Measurements from ENCODE around the gene TMEM140.

Gene TMEM140

GRCh38 chr7:135159359-135160085 lies 11.7 kb downstream of the TMEM140 start:
- no peaks in the 10 kb centered on the region for H3K4me1 ChIP-seq (ENCODE audit: control insufficient read depth, low read depth, low read length)
- no peaks in the 10 kb centered on the region for H3K36me3 ChIP-seq (ENCODE audit: control insufficient read depth, low read depth, low read length)
- H3K27ac ChIP-seq (ENCODE audit: low read length) = no peak overlapping the region
- H3K9ac ChIP-seq (ENCODE audit: low read length) = no peak overlapping the region
- peaks cover 10% of the 10 kb centered on the region for H3K9me3 ChIP-seq (ENCODE audit: control insufficient read depth, low read depth, low read length)
- H3K27me3 ChIP-seq (ENCODE audit: control insufficient read depth, insufficient read depth, low read length) = no peaks in the 10 kb centered on the region
- no peak overlapping the region for H3K4me3 ChIP-seq (ENCODE audit: low read length)

GRCh38 chr7:135160098-135160857 lies 12.4 kb downstream of the TMEM140 start:
- H3K4me3 ChIP-seq (ENCODE audit: low read length) = no peak overlapping the region
- no peak overlapping the region for H3K27ac ChIP-seq (ENCODE audit: low read length)
- H3K27me3 ChIP-seq (ENCODE audit: control insufficient read depth, insufficient read depth, low read length) = no peaks in the 10 kb centered on the region
- peaks cover 10% of the 10 kb centered on the region for H3K9me3 ChIP-seq (ENCODE audit: control insufficient read depth, low read depth, low read length)
- H3K9ac ChIP-seq (ENCODE audit: low read length) = no peak overlapping the region
- H3K4me1 ChIP-seq (ENCODE audit: control insufficient read depth, low read depth, low read length) = no peaks in the 10 kb centered on the region
- H3K36me3 ChIP-seq (ENCODE audit: control insufficient read depth, low read depth, low read length) = peaks cover 4% of the 10 kb centered on the region

- Histone ChIP-seq H3K4me1 (ENCODE audit: control insufficient read depth, low read depth, low read length) (no peaks in the 10 kb centered on the region), H3K36me3 (ENCODE audit: control insufficient read depth, low read depth, low read length) (peaks cover 12% of the 10 kb centered on the region), H3K9me3 (ENCODE audit: control insufficient read depth, low read depth, low read length) (peaks cover 5% of the 10 kb centered on the region), H3K9ac (ENCODE audit: low read length) (no peak overlapping the region), H3K27ac (ENCODE audit: low read length) (no peak overlapping the region), H3K27me3 (ENCODE audit: control insufficient read depth, insufficient read depth, low read length) (no peaks in the 10 kb centered on the region), H3K4me3 (ENCODE audit: low read length) (no peak overlapping the region)
Measured at GRCh38 chr7:135160858-135161653, 13.2 kb downstream of the TMEM140 start.

- Histone ChIP-seq H3K9ac (ENCODE audit: low read length) (no peak overlapping the region), H3K4me1 (ENCODE audit: control insufficient read depth, low read depth, low read length) (no peaks in the 10 kb centered on the region), H3K27ac (ENCODE audit: low read length) (no peak overlapping the region), H3K9me3 (ENCODE audit: control insufficient read depth, low read depth, low read length) (peaks cover 4% of the 10 kb centered on the region), H3K4me3 (ENCODE audit: low read length) (no peak overlapping the region), H3K36me3 (ENCODE audit: control insufficient read depth, low read depth, low read length) (peaks cover 16% of the 10 kb centered on the region), H3K27me3 (ENCODE audit: control insufficient read depth, insufficient read depth, low read length) (no peaks in the 10 kb centered on the region)
Measured at GRCh38 chr7:135161669-135162068, 13.8 kb downstream of the TMEM140 start.

GRCh38 chr7:135162382-135163001 lies 14.6 kb downstream of the TMEM140 start:
- peaks cover 4% of the 10 kb centered on the region for H3K9me3 ChIP-seq (ENCODE audit: control insufficient read depth, low read depth, low read length)
- no peaks in the 10 kb centered on the region for H3K4me1 ChIP-seq (ENCODE audit: control insufficient read depth, low read depth, low read length)
- H3K27ac ChIP-seq (ENCODE audit: low read length) = no peak overlapping the region
- H3K9ac ChIP-seq (ENCODE audit: low read length) = no peak overlapping the region
- H3K36me3 ChIP-seq (ENCODE audit: control insufficient read depth, low read depth, low read length) = peaks cover 24% of the 10 kb centered on the region
- no peaks in the 10 kb centered on the region for H3K27me3 ChIP-seq (ENCODE audit: control insufficient read depth, insufficient read depth, low read length)
- H3K4me3 ChIP-seq (ENCODE audit: low read length) = no peak overlapping the region

- H3K36me3 ChIP-seq (ENCODE audit: control insufficient read depth, low read depth, low read length) = peaks cover 36% of the 10 kb centered on the region
- no peaks in the 10 kb centered on the region for H3K27me3 ChIP-seq (ENCODE audit: control insufficient read depth, insufficient read depth, low read length)
- H3K9me3 ChIP-seq (ENCODE audit: control insufficient read depth, low read depth, low read length) = peaks cover 4% of the 10 kb centered on the region
- H3K4me1 ChIP-seq (ENCODE audit: control insufficient read depth, low read depth, low read length) = no peaks in the 10 kb centered on the region
- H3K4me3 ChIP-seq (ENCODE audit: low read length) = no peak overlapping the region
- H3K9ac ChIP-seq (ENCODE audit: low read length) = no peak overlapping the region
- no peak overlapping the region for H3K27ac ChIP-seq (ENCODE audit: low read length)
Measured at GRCh38 chr7:135164357-135165061, 16.6 kb downstream of the TMEM140 start.

- no peak overlapping the region for H3K9ac ChIP-seq (ENCODE audit: low read length)
- H3K27ac ChIP-seq (ENCODE audit: low read length) = no peak overlapping the region
- H3K36me3 ChIP-seq (ENCODE audit: control insufficient read depth, low read depth, low read length) = peaks cover 36% of the 10 kb centered on the region
- H3K9me3 ChIP-seq (ENCODE audit: control insufficient read depth, low read depth, low read length) = peaks cover 4% of the 10 kb centered on the region
- no peaks in the 10 kb centered on the region for H3K27me3 ChIP-seq (ENCODE audit: control insufficient read depth, insufficient read depth, low read length)
- H3K4me1 ChIP-seq (ENCODE audit: control insufficient read depth, low read depth, low read length) = no peaks in the 10 kb centered on the region
- H3K4me3 ChIP-seq (ENCODE audit: low read length) = no peak overlapping the region
Measured at GRCh38 chr7:135165862-135166261, 18.0 kb downstream of the TMEM140 start.

GRCh38 chr7:135166338-135166990 lies 18.6 kb downstream of the TMEM140 start:
- H3K36me3 ChIP-seq (ENCODE audit: control insufficient read depth, low read depth, low read length) = peaks cover 36% of the 10 kb centered on the region

GRCh38 chr7:135167365-135167917 lies 19.6 kb downstream of the TMEM140 start:
- peaks cover 36% of the 10 kb centered on the region for H3K36me3 ChIP-seq (ENCODE audit: control insufficient read depth, low read depth, low read length)
- H3K4me3 ChIP-seq (ENCODE audit: low read length) = no peak overlapping the region
- peaks cover 4% of the 10 kb centered on the region for H3K9me3 ChIP-seq (ENCODE audit: control insufficient read depth, low read depth, low read length)
- no peaks in the 10 kb centered on the region for H3K27me3 ChIP-seq (ENCODE audit: control insufficient read depth, insufficient read depth, low read length)
- H3K4me1 ChIP-seq (ENCODE audit: control insufficient read depth, low read depth, low read length) = no peaks in the 10 kb centered on the region
- no peak overlapping the region for H3K27ac ChIP-seq (ENCODE audit: low read length)
- H3K9ac ChIP-seq (ENCODE audit: low read length) = no peak overlapping the region

More at GRCh38 chr7:135166338-135166990, 18.6 kb downstream of the TMEM140 start:
- Histone ChIP-seq H3K27ac (ENCODE audit: low read length) (no peak overlapping the region), H3K9ac (ENCODE audit: low read length) (no peak overlapping the region), H3K27me3 (ENCODE audit: control insufficient read depth, insufficient read depth, low read length) (no peaks in the 10 kb centered on the region), H3K4me3 (ENCODE audit: low read length) (no peak overlapping the region), H3K4me1 (ENCODE audit: control insufficient read depth, low read depth, low read length) (no peaks in the 10 kb centered on the region), H3K9me3 (ENCODE audit: control insufficient read depth, low read depth, low read length) (peaks cover 4% of the 10 kb centered on the region)

- Histone ChIP-seq H3K36me3 (ENCODE audit: control insufficient read depth, low read depth, low read length) (peaks cover 36% of the 10 kb centered on the region), H3K9ac (ENCODE audit: low read length) (no peak overlapping the region), H3K9me3 (ENCODE audit: control insufficient read depth, low read depth, low read length) (no peaks in the 10 kb centered on the region), H3K27me3 (ENCODE audit: control insufficient read depth, insufficient read depth, low read length) (no peaks in the 10 kb centered on the region), H3K27ac (ENCODE audit: low read length) (no peak overlapping the region), H3K4me3 (ENCODE audit: low read length) (no peak overlapping the region), H3K4me1 (ENCODE audit: control insufficient read depth, low read depth, low read length) (no peaks in the 10 kb centered on the region)
Measured at GRCh38 chr7:135168001-135168400, 20.1 kb downstream of the TMEM140 start.
